H9 (cell line): ENCODE data around the gene EVI5. TPM values are rescaled to one million over a fixed set of nuclear protein-coding genes. Genes with fewer than 3 reads are reported as not detected.

ENCODE experiments used
- DNase-seq: peaks from one replicate; pipeline ENCODE4 v3.0.0-alpha.2; 2017
- H2AFZ ChIP-seq: one replicate; pipeline ENCODE4 v1.6.1; 2013; ENCODE audit warnings: mild to moderate bottlenecking, low read length, control low read depth, moderate library complexity
- H2AK5ac ChIP-seq: 2 replicates; pipeline ENCODE4 v1.6.1; 2013; ENCODE audit warnings: low read length, control low read depth, mixed read lengths; ENCODE audit not compliant: insufficient read length
- H2BK120ac ChIP-seq: one replicate; pipeline ENCODE4 v1.6.1; 2013; ENCODE audit warnings: low read depth, mild to moderate bottlenecking, low read length, control low read depth, inconsistent platforms; ENCODE audit not compliant: poor library complexity, severe bottlenecking
- H2BK12ac ChIP-seq: 2 replicates; pipeline ENCODE4 v1.6.1; 2013; ENCODE audit warnings: low read length, control low read depth, mixed read lengths, low read depth; ENCODE audit not compliant: insufficient read length
- H2BK15ac ChIP-seq: 2 replicates; pipeline ENCODE4 v1.6.1; 2013; ENCODE audit warnings: low read depth, low read length, control low read depth
- H2BK20ac ChIP-seq: one replicate; pipeline ENCODE4 v1.6.1; 2013; ENCODE audit warnings: low read depth, mild to moderate bottlenecking, low read length, control low read depth, inconsistent platforms; ENCODE audit not compliant: poor library complexity, severe bottlenecking
- H2BK5ac ChIP-seq: 2 replicates; pipeline ENCODE4 v1.6.1; 2013; ENCODE audit warnings: low read length, control low read depth, mixed read lengths; ENCODE audit not compliant: insufficient read length
- H3K14ac ChIP-seq: 2 replicates; pipeline ENCODE4 v1.6.1; 2013; ENCODE audit warnings: low read length, control low read depth; ENCODE audit not compliant: insufficient read depth
- H3K18ac ChIP-seq: 2 replicates; pipeline ENCODE4 v1.6.1; 2013; ENCODE audit warnings: low read depth, mild to moderate bottlenecking, mixed read lengths, low read length, control low read depth; ENCODE audit not compliant: insufficient read length
- H3K23ac ChIP-seq: 2 replicates; pipeline ENCODE4 v1.6.1; 2013; ENCODE audit warnings: low read length, control low read depth, mixed read lengths, low read depth; ENCODE audit not compliant: insufficient read length
- H3K23me2 ChIP-seq: 2 replicates; pipeline ENCODE4 v1.6.1; 2013; ENCODE audit warnings: low read depth, mild to moderate bottlenecking, mixed read lengths, low read length, control low read depth; ENCODE audit not compliant: insufficient read length, poor library complexity, severe bottlenecking
- H3K27ac ChIP-seq: 2 replicates; pipeline ENCODE4 v1.5.1; 2013; ENCODE audit warnings: low read length, control low read depth, mixed read lengths, low read depth; ENCODE audit not compliant: insufficient read length
- H3K27me3 ChIP-seq: 2 replicates; pipeline ENCODE4 v1.6.1; 2013; ENCODE audit warnings: low read length, control low read depth, inconsistent platforms; ENCODE audit not compliant: insufficient read depth
- H3K4ac ChIP-seq: 2 replicates; pipeline ENCODE4 v1.6.1; 2013; ENCODE audit warnings: low read depth, mild to moderate bottlenecking, control low read depth, inconsistent platforms, low read length, moderate library complexity
- H3K4me1 ChIP-seq: 2 replicates; pipeline ENCODE4 v1.6.1; 2013; ENCODE audit warnings: low read length, control low read depth, inconsistent platforms; ENCODE audit not compliant: insufficient read depth
- H3K4me2 ChIP-seq: 2 replicates; pipeline ENCODE4 v1.6.1; 2013; ENCODE audit warnings: low read length, control low read depth, mixed read lengths; ENCODE audit not compliant: insufficient read length, insufficient read depth
- H3K56ac ChIP-seq: 2 replicates; pipeline ENCODE4 v1.6.1; 2013; ENCODE audit warnings: low read depth, mild to moderate bottlenecking, mixed read lengths, low read length, control low read depth; ENCODE audit not compliant: insufficient read length
- H3K79me1 ChIP-seq: 2 replicates; pipeline ENCODE4 v1.6.1; 2013; ENCODE audit warnings: low read depth, mild to moderate bottlenecking, moderate library complexity, low read length, control low read depth, inconsistent platforms; ENCODE audit not compliant: insufficient read depth, poor library complexity, severe bottlenecking
- H3K79me2 ChIP-seq: 2 replicates; pipeline ENCODE4 v1.6.1; 2013; ENCODE audit warnings: low read length, control low read depth, inconsistent platforms; ENCODE audit not compliant: insufficient read depth
- H3K9ac ChIP-seq: 2 replicates; pipeline ENCODE4 v1.6.1; 2013; ENCODE audit warnings: low read length, control low read depth, mixed read lengths; ENCODE audit not compliant: insufficient read length; ENCODE audit errors: extremely low read depth
- H3K9me3 ChIP-seq: one replicate; pipeline ENCODE4 v1.6.1; 2013; ENCODE audit warnings: low read depth, low read length, inconsistent platforms; ENCODE audit not compliant: control insufficient read depth
- H3T11ph ChIP-seq: one replicate; pipeline ENCODE4 v1.6.1; 2013; ENCODE audit warnings: mild to moderate bottlenecking, low read length, control low read depth, inconsistent platforms
- H4K20me1 ChIP-seq: one replicate; pipeline ENCODE4 v1.6.1; 2013; ENCODE audit not compliant: control insufficient read depth, insufficient read length, insufficient read depth
- H4K5ac ChIP-seq: 2 replicates; pipeline ENCODE4 v1.6.1; 2013; ENCODE audit warnings: low read depth, mild to moderate bottlenecking, mixed read lengths, low read length, control low read depth; ENCODE audit not compliant: insufficient read length
- H4K8ac ChIP-seq: replicated peaks from 2 replicates; pipeline ENCODE4 v1.6.1; 2013; ENCODE audit warnings: low read length, control low read depth, mixed read lengths, low read depth; ENCODE audit not compliant: insufficient read length
- H4K91ac ChIP-seq: 2 replicates; pipeline ENCODE4 v1.6.1; 2013; ENCODE audit warnings: low read depth, mild to moderate bottlenecking, moderate library complexity, mixed read lengths, low read length, control low read depth; ENCODE audit not compliant: insufficient read length
- H3K27ac Mint-ChIP-seq, 3 experiments: 2 replicates in 2 of 3; 3 replicates in 1 of 3; pipeline ENCODE4 v1.8.0; 2020 to 2021; ENCODE audit warnings: mixed read lengths in 3 of 3, mild to moderate bottlenecking in 1 of 3, moderate library complexity in 1 of 3
- H3K27me3 Mint-ChIP-seq: 2 replicates; pipeline ENCODE4 v1.8.0; 2021; ENCODE audit warnings: low read depth, mild to moderate bottlenecking, moderate library complexity, mixed read lengths
- H3K36me3 Mint-ChIP-seq, 3 experiments: 2 replicates in 2 of 3; 3 replicates in 1 of 3; pipeline ENCODE4 v1.8.0; 2020 to 2021; ENCODE audit warnings: low read depth in 3 of 3, mixed read lengths in 3 of 3; ENCODE audit not compliant: insufficient read depth in 1 of 3
- H3K4me1 Mint-ChIP-seq, 2 experiments: 2 replicates each; pipeline ENCODE4 v1.8.0; 2020; ENCODE audit warnings: mixed read lengths in 2 of 2
- H3K4me3 Mint-ChIP-seq, 2 experiments: 2 replicates in 1 of 2; 3 replicates in 1 of 2; pipeline ENCODE4 v1.8.0; 2020 to 2021; ENCODE audit warnings: mild to moderate bottlenecking in 2 of 2, mixed read lengths in 2 of 2, moderate library complexity in 1 of 2
- H3K9me3 Mint-ChIP-seq, 2 experiments: 2 replicates in 1 of 2; 3 replicates in 1 of 2; pipeline ENCODE4 v1.8.0; 2020; ENCODE audit warnings: mild to moderate bottlenecking in 2 of 2, mixed read lengths in 2 of 2, moderate library complexity in 1 of 2
- total RNA-seq: library from RNA; stranded (reverse); gene quantifications from 2 replicates; pipeline ENCODE4 v1.2.1, GENCODE V29; 2021
- TF ChIP-seq, protein P1 (sequence below): fragments of 200-600 bp; sonication (generic); conservative IDR thresholded peaks from 3 replicates; pipeline ENCODE4 v1.8.0; 2021; ENCODE audit warnings: antibody characterized with exemption, mild to moderate bottlenecking

EVI5 gene
- total RNA-seq, 1 experiment from 2014 or later = 9.7 TPM

DNA sequence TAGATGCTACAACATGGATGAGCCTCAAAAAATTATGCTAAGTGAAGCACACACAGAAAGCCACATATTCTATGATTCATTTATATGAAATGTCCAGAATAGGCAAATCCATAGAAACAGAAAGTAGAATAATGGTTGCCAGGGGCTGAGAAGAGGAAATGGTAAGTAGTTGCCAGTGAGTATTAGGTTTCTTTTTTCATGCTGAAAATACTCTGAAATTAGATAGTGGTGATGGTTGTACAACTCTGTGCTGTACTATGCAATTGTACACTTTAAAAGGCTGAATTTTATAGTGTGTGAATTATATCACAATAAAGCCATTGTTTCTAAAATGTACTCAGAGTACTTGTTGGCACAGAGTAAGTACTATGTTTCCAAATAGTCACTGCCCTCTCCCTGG lies 282.7 kb downstream of the EVI5 start:
- H3K23me2 ChIP-seq = no peaks in the 10 kb centered on the region
- no peaks in the 10 kb centered on the region; the same call in 1 of the 2 replicates for H3K4me1 ChIP-seq
- no peak overlapping the region for H4K5ac ChIP-seq
- H3K4ac ChIP-seq = no peak overlapping the region
- DNase-seq = no peak
- no peak overlapping the region for H2BK20ac ChIP-seq
- no peak overlapping the region for H3K9ac ChIP-seq
- 0 out of 7 replicates have a peak, but pooled peaks cover 0 to 1% (median 0%) of the 10 kb centered on the region in 3 experiments for H3K36me3 Mint-ChIP-seq
- no peak overlapping the region for H3K14ac ChIP-seq
- no peaks in the 10 kb centered on the region for H3K9me3 ChIP-seq
- H3K4me1 Mint-ChIP-seq = no peaks in the 10 kb centered on the region
- no peak overlapping the region for H2BK15ac ChIP-seq
- H3K79me2 ChIP-seq = no peaks in the 10 kb centered on the region
- H2BK12ac ChIP-seq = no peak overlapping the region
- H3K9me3 Mint-ChIP-seq = no peaks in the 10 kb centered on the region; a peak in 1 of 5 replicates
- no peak overlapping the region for H2BK5ac ChIP-seq
- H3K4me3 Mint-ChIP-seq = no peak overlapping the region
- H3K4me2 ChIP-seq = no peak overlapping the region
- H4K8ac ChIP-seq = no peak overlapping the region
- TF ChIP-seq, protein P1, sequence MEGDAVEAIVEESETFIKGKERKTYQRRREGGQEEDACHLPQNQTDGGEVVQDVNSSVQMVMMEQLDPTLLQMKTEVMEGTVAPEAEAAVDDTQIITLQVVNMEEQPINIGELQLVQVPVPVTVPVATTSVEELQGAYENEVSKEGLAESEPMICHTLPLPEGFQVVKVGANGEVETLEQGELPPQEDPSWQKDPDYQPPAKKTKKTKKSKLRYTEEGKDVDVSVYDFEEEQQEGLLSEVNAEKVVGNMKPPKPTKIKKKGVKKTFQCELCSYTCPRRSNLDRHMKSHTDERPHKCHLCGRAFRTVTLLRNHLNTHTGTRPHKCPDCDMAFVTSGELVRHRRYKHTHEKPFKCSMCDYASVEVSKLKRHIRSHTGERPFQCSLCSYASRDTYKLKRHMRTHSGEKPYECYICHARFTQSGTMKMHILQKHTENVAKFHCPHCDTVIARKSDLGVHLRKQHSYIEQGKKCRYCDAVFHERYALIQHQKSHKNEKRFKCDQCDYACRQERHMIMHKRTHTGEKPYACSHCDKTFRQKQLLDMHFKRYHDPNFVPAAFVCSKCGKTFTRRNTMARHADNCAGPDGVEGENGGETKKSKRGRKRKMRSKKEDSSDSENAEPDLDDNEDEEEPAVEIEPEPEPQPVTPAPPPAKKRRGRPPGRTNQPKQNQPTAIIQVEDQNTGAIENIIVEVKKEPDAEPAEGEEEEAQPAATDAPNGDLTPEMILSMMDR = no peak
- H3T11ph ChIP-seq = no peak overlapping the region
- H4K91ac ChIP-seq = no peak overlapping the region
- no peak overlapping the region for H3K27ac ChIP-seq
- no peak overlapping the region for H3K27ac Mint-ChIP-seq
- H2AFZ ChIP-seq = no peak overlapping the region
- no peaks in the 10 kb centered on the region for H4K20me1 ChIP-seq
- no peak overlapping the region for H2BK120ac ChIP-seq
- H3K18ac ChIP-seq = no peak overlapping the region
- no peak overlapping the region for H3K56ac ChIP-seq
- no peak overlapping the region for H3K23ac ChIP-seq
- H2AK5ac ChIP-seq = no peak overlapping the region
- H3K27me3 ChIP-seq = no peaks in the 10 kb centered on the region
- H3K27me3 Mint-ChIP-seq = peaks cover 3% of the 10 kb centered on the region
- H3K79me1 ChIP-seq = no peaks in the 10 kb centered on the region
